DND-41 (cell line): Measurements from ENCODE around the gene SKAP1.

ENCODE experiments used
- EZH2 ChIP-seq: IDR thresholded peaks from 3 replicates; pipeline ENCODE4 v1.6.1; 2012; ENCODE audit warnings: borderline replicate concordance, low read depth, mild to moderate bottlenecking, moderate library complexity, low read length, inconsistent platforms; ENCODE audit not compliant: severe bottlenecking
- TF ChIP-seq, protein P1 (sequence below): IDR thresholded peaks from 2 replicates; pipeline ENCODE4 v1.5.1; 2012; ENCODE audit warnings: borderline replicate concordance, low read length, moderate library complexity, mild to moderate bottlenecking; ENCODE audit not compliant: poor library complexity, severe bottlenecking; ENCODE audit errors: extremely low read depth

DNA sequence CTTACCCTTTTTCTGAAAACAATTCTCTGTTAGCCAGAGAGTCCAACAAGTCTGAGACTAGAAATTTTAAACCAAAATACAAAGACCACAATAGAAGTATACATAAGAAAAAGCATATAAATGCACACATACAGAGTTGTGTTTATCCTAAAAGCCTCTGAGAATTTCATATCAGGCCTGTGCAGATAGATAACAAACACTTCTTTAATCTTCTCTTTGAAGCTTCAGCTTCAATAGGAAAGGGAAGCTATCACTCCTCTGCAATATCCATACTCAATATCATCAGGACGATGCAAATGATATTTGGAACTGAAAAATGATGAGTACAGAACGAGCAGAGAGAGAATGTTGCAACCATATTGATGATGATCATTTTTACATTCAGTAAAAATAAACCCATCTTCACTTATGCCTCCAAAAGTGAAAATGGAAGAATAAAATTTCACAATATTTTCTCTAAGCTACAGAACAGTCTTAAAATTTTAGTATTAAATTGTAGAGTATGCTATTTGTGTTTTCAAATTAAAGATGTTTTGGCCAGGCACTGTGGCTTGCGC, 61.6 kb downstream of the SKAP1 start:
- TF ChIP-seq, protein P1, sequence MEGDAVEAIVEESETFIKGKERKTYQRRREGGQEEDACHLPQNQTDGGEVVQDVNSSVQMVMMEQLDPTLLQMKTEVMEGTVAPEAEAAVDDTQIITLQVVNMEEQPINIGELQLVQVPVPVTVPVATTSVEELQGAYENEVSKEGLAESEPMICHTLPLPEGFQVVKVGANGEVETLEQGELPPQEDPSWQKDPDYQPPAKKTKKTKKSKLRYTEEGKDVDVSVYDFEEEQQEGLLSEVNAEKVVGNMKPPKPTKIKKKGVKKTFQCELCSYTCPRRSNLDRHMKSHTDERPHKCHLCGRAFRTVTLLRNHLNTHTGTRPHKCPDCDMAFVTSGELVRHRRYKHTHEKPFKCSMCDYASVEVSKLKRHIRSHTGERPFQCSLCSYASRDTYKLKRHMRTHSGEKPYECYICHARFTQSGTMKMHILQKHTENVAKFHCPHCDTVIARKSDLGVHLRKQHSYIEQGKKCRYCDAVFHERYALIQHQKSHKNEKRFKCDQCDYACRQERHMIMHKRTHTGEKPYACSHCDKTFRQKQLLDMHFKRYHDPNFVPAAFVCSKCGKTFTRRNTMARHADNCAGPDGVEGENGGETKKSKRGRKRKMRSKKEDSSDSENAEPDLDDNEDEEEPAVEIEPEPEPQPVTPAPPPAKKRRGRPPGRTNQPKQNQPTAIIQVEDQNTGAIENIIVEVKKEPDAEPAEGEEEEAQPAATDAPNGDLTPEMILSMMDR: no peak
- no peak for TF ChIP-seq EZH2
